SH-SY5Y (cell line): Measurements from ENCODE around the gene COTL1.

Experiments used
- GATA2 ChIP-seq: IDR thresholded peaks from 2 replicates; pipeline ENCODE4 v1.6.1; 2011; ENCODE audit warnings: mild to moderate bottlenecking, low read depth, low read length
- GATA3 ChIP-seq: IDR thresholded peaks from 2 replicates; pipeline ENCODE4 v1.6.1; 2011; ENCODE audit warnings: low read depth, mild to moderate bottlenecking, low read length, moderate library complexity

DNA sequence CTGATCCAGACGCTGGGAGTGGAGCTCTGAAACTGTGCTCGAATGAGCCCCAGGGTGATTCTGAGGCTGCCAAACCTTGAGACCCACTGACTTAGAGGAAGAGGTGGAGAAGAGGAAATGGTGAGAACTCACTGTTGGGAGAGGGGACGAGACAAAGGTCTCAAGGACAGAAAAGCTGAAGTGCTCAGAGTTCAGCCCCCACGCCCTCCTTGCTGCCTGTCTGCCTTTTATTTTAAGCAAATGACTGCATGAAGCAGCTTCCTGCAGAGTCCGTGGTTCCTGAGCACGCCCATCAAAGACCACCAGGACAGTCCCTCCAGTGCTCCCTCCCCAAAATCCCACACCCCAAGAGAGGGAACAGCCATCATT, 20.4 kb downstream of the COTL1 start:
- TF ChIP-seq GATA2 (no peak), GATA3 (no peak)
